Measurements from ENCODE around the gene ISOC2.

ISOC2 gene

GRCh38 chr19:55481794-55482155 is 20.3 kb upstream of the ISOC2 start:
- peaks cover 34% of the 10 kb centered on the region for H3K4me1 ChIP-seq (ENCODE audit: control insufficient read depth, insufficient read depth, low read length)
- no peaks in the 10 kb centered on the region for H3K9me3 ChIP-seq (replicated peaks; ENCODE audit: low read length)
- no peak overlapping the region for H3K4me3 ChIP-seq (ENCODE audit: low read length)

GRCh38 chr19:55481148-55481793 is 19.8 kb upstream of the ISOC2 start:
- H3K27me3 ChIP-seq (ENCODE audit: control insufficient read depth, insufficient read depth, low read length): no peaks in the 10 kb centered on the region
- H3K36me3 ChIP-seq (ENCODE audit: insufficient read depth, low read length): peaks cover 10% of the 10 kb centered on the region
- H3K4me3 ChIP-seq (ENCODE audit: low read length): no peak overlapping the region
- H3K9ac ChIP-seq (ENCODE audit: low read depth, low read length): no peak overlapping the region
- H3K4me2 ChIP-seq (ENCODE audit: low read length): no peak overlapping the region
- no peaks in the 10 kb centered on the region for H3K9me3 ChIP-seq (replicated peaks; ENCODE audit: low read length)
- peaks cover 29% of the 10 kb centered on the region for H3K4me1 ChIP-seq (ENCODE audit: control insufficient read depth, insufficient read depth, low read length)

More at GRCh38 chr19:55481794-55482155, 20.3 kb upstream of the ISOC2 start:
- Histone ChIP-seq H3K4me2 (ENCODE audit: low read length) (no peak overlapping the region), H3K36me3 (ENCODE audit: insufficient read depth, low read length) (peaks cover 10% of the 10 kb centered on the region), H3K27me3 (ENCODE audit: control insufficient read depth, insufficient read depth, low read length) (no peaks in the 10 kb centered on the region), H3K9ac (ENCODE audit: low read depth, low read length) (no peak overlapping the region)

- Histone ChIP-seq H3K4me3 (ENCODE audit: low read length) (no peak overlapping the region), H3K9me3 (replicated peaks; ENCODE audit: low read length) (no peaks in the 10 kb centered on the region), H3K36me3 (ENCODE audit: insufficient read depth, low read length) (peaks cover 10% of the 10 kb centered on the region), H3K4me2 (ENCODE audit: low read length) (no peak overlapping the region), H3K4me1 (ENCODE audit: control insufficient read depth, insufficient read depth, low read length) (peaks cover 30% of the 10 kb centered on the region), H3K27me3 (ENCODE audit: control insufficient read depth, insufficient read depth, low read length) (no peaks in the 10 kb centered on the region), H3K9ac (ENCODE audit: low read depth, low read length) (no peak overlapping the region)
Observed at GRCh38 chr19:55479451-55480230, 18.2 kb upstream of the ISOC2 start.

GRCh38 chr19:55479045-55479444 is 17.6 kb upstream of the ISOC2 start:
- Histone ChIP-seq H3K27me3 (ENCODE audit: control insufficient read depth, insufficient read depth, low read length) (no peaks in the 10 kb centered on the region), H3K4me2 (ENCODE audit: low read length) (no peak overlapping the region), H3K4me3 (ENCODE audit: low read length) (no peak overlapping the region), H3K4me1 (ENCODE audit: control insufficient read depth, insufficient read depth, low read length) (peaks cover 31% of the 10 kb centered on the region), H3K9me3 (replicated peaks; ENCODE audit: low read length) (no peaks in the 10 kb centered on the region), H3K9ac (ENCODE audit: low read depth, low read length) (no peak overlapping the region), H3K36me3 (ENCODE audit: insufficient read depth, low read length) (peaks cover 10% of the 10 kb centered on the region)

GRCh38 chr19:55478364-55478763 is 16.9 kb upstream of the ISOC2 start:
- no peaks in the 10 kb centered on the region for H3K9me3 ChIP-seq (replicated peaks; ENCODE audit: low read length)
- H3K4me2 ChIP-seq (ENCODE audit: low read length): peak overlapping the region; percentile 80
- no peak overlapping the region for H3K9ac ChIP-seq (ENCODE audit: low read depth, low read length)
- no peaks in the 10 kb centered on the region for H3K27me3 ChIP-seq (ENCODE audit: control insufficient read depth, insufficient read depth, low read length)
- peaks cover 10% of the 10 kb centered on the region for H3K36me3 ChIP-seq (ENCODE audit: insufficient read depth, low read length)
- peaks cover 37% of the 10 kb centered on the region for H3K4me1 ChIP-seq (ENCODE audit: control insufficient read depth, insufficient read depth, low read length)
- no peak overlapping the region for H3K4me3 ChIP-seq (ENCODE audit: low read length)

DNA sequence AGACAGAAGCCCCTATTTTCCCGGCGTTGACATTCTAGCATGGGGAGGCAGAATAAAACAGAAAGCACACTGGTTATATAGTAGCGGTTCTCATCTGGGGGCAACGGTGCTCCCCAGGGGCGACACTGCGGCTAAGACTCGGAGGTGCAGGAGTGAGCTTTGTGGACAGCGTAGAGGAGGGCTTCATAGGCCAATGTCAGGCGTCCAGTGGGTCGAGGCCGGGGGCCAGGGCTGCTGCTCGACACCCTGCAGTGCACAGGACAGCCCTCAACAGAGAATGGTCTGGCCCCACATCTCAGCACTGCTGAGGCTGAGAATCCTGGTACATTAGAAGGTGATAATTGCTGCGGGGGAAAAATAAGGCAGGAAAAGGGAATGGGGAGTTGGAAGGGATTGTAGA is 16.5 kb upstream of the ISOC2 start:
- Histone ChIP-seq H3K27me3 (ENCODE audit: control insufficient read depth, insufficient read depth, low read length) (no peaks in the 10 kb centered on the region), H3K9ac (ENCODE audit: low read depth, low read length) (peak overlapping the region; percentile 74), H3K4me2 (ENCODE audit: low read length) (peak overlapping the region; percentile 80), H3K9me3 (replicated peaks; ENCODE audit: low read length) (no peaks in the 10 kb centered on the region), H3K4me1 (ENCODE audit: control insufficient read depth, insufficient read depth, low read length) (peaks cover 42% of the 10 kb centered on the region), H3K4me3 (ENCODE audit: low read length) (peak overlapping the region; percentile 77), H3K36me3 (ENCODE audit: insufficient read depth, low read length) (peaks cover 9% of the 10 kb centered on the region)

DNA sequence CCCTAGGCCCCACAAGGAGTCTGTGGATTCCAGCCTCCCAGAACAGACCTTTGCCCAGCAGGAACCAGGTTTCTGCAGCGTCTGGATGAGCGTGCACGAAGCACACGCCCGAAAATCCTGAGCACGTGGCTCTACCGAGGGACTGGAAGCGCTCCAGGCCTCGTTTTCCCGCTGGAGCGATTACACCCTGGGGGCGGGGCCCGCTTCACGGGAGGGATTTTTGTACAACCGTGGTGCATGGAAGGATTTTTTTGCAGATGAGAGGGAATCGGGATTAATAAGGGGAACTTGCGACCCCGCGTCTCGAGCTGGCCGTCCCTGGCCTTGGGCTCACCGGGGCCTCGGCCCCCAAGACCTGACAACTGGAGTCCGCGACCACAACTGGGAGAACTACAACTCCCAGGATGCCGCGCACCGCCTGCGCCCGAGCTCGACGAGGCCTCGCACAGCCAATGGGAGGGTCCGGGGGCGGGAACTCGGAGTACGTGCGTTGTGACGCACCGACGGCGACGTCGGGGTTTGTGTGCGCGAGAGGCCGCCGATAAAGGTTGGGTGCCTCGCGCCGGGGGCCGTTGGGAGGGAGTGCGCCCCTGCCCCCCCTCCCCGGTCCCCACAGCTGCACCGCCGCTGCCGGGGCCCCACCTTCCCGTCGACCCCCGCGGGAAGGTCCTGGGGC is 14.8 kb upstream of the ISOC2 start, which contains the start of gene ZNF628:
Gene ZNF628 (plus strand): TSS at position 518 of the 676 bp plus-strand sequence. CDS start 3,294 bp downstream, outside the sequence.
- H3K9me3 ChIP-seq (replicated peaks; ENCODE audit: low read length): no peaks in the 10 kb centered on the region
- peaks cover under 1% of the 10 kb centered on the region for H3K36me3 ChIP-seq (ENCODE audit: insufficient read depth, low read length)
- H3K4me1 ChIP-seq (ENCODE audit: control insufficient read depth, insufficient read depth, low read length): peaks cover 48% of the 10 kb centered on the region
- peak within 1 kb of the TSS; percentile 90 for H3K4me2 ChIP-seq (ENCODE audit: low read length)
- H3K4me3 ChIP-seq (ENCODE audit: low read length): peak within 1 kb of the TSS; percentile 77
- H3K27me3 ChIP-seq (ENCODE audit: control insufficient read depth, insufficient read depth, low read length): no peaks in the 10 kb centered on the region
- peak within 1 kb of the TSS; percentile 74 for H3K9ac ChIP-seq (ENCODE audit: low read depth, low read length)

- H3K27me3 ChIP-seq (ENCODE audit: control insufficient read depth, insufficient read depth, low read length): no peaks in the 10 kb centered on the region
- no peaks in the 10 kb centered on the region for H3K36me3 ChIP-seq (ENCODE audit: insufficient read depth, low read length)
- peaks cover 48% of the 10 kb centered on the region for H3K4me1 ChIP-seq (ENCODE audit: control insufficient read depth, insufficient read depth, low read length)
- H3K9me3 ChIP-seq (replicated peaks; ENCODE audit: low read length): no peaks in the 10 kb centered on the region
- H3K4me2 ChIP-seq (ENCODE audit: low read length): peak overlapping the region; percentile 59
- peak overlapping the region; percentile 29 for H3K4me3 ChIP-seq (ENCODE audit: low read length)
- peak overlapping the region; percentile 67 for H3K9ac ChIP-seq (ENCODE audit: low read depth, low read length)
Observed at GRCh38 chr19:55474269-55475265, 13.1 kb upstream of the ISOC2 start.

- Histone ChIP-seq H3K27me3 (ENCODE audit: control insufficient read depth, insufficient read depth, low read length) (no peaks in the 10 kb centered on the region), H3K4me2 (ENCODE audit: low read length) (peak overlapping the region; percentile 74), H3K4me3 (ENCODE audit: low read length) (peak overlapping the region; percentile 50), H3K4me1 (ENCODE audit: control insufficient read depth, insufficient read depth, low read length) (peaks cover 47% of the 10 kb centered on the region), H3K9ac (ENCODE audit: low read depth, low read length) (peak overlapping the region; percentile 67), H3K9me3 (replicated peaks; ENCODE audit: low read length) (no peaks in the 10 kb centered on the region), H3K36me3 (ENCODE audit: insufficient read depth, low read length) (no peaks in the 10 kb centered on the region)
Observed at GRCh38 chr19:55473225-55474012, 12.0 kb upstream of the ISOC2 start.

DNA sequence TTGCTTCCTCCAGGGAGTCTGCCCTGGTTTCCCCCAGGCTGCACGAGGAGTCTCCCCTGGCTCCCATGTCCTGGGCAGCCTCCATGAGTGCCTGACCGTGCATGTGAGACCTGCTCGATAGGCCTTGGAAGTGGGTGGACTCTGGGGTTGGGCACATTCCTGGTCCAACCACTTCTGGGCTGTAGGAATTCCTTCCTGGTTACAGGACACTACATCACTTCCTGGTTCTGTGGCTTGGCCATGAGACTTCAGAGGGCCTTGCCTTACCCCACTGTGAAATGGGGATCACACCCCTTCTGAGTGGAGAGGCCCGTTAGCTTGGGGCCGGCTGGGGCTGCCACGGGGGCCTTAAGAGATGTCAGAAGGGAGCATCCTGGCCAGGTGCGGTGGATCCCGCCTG is 11.0 kb upstream of the ISOC2 start:
- Histone ChIP-seq H3K36me3 (ENCODE audit: insufficient read depth, low read length) (no peaks in the 10 kb centered on the region), H3K9me3 (replicated peaks; ENCODE audit: low read length) (no peaks in the 10 kb centered on the region), H3K9ac (ENCODE audit: low read depth, low read length) (peak overlapping the region; percentile 67), H3K4me3 (ENCODE audit: low read length) (no peak overlapping the region), H3K4me2 (ENCODE audit: low read length) (no peak overlapping the region), H3K27me3 (ENCODE audit: control insufficient read depth, insufficient read depth, low read length) (no peaks in the 10 kb centered on the region), H3K4me1 (ENCODE audit: control insufficient read depth, insufficient read depth, low read length) (peaks cover 45% of the 10 kb centered on the region)

Data from skeletal muscle satellite cell (primary cell).